Loucy (cell line): ENCODE measurements around the gene TNIP2.
A peak's percentile ranks its signal among the peaks of the same experiment; 100 is the strongest.

ENCODE experiments used
- H2AFZ ChIP-seq: fragments of 200-600 bp; sonication (generic); 2 replicates; pipeline ENCODE4 v1.6.0; 2016; ENCODE audit warnings: antibody characterized with exemption, mild to moderate bottlenecking, low read length, moderate library complexity
- H3F3A ChIP-seq: fragments of 200-600 bp; 2 replicates; pipeline ENCODE4 v1.6.0; 2016; ENCODE audit warnings: antibody characterized with exemption, low read depth, mild to moderate bottlenecking
- H3K27me3 ChIP-seq: fragments of 200-600 bp; sonication (generic); 2 replicates; pipeline ENCODE4 v1.6.1; 2014; ENCODE audit warnings: low read length, mild to moderate bottlenecking; ENCODE audit not compliant: insufficient read depth, poor library complexity, severe bottlenecking
- H3K36me3 ChIP-seq: fragments of 200-600 bp; sonication (generic); 2 replicates; pipeline ENCODE4 v1.6.1; 2016; ENCODE audit warnings: low read length; ENCODE audit not compliant: insufficient read depth
- H3K4me1 ChIP-seq: fragments of 200-600 bp; sonication (generic); 2 replicates; pipeline ENCODE4 v1.5.1; 2014; ENCODE audit warnings: low read length, mild to moderate bottlenecking; ENCODE audit not compliant: insufficient read depth, poor library complexity, severe bottlenecking
- H3K4me2 ChIP-seq: fragments of 200-600 bp; sonication (generic); 2 replicates; pipeline ENCODE4 v1.6.0; 2014; ENCODE audit warnings: antibody characterized with exemption, low read length, low read depth, mild to moderate bottlenecking; ENCODE audit not compliant: poor library complexity, severe bottlenecking
- H3K4me3 ChIP-seq: fragments of 200-600 bp; sonication (generic); 2 replicates; pipeline ENCODE4 v1.5.1; 2014; ENCODE audit warnings: low read length, mild to moderate bottlenecking, mixed read lengths; ENCODE audit not compliant: poor library complexity, severe bottlenecking
- H3K79me2 ChIP-seq: fragments of 200-600 bp; sonication (generic); 2 replicates; pipeline ENCODE4 v1.6.1; 2014; ENCODE audit warnings: low read length; ENCODE audit not compliant: insufficient read depth
- H3K9ac ChIP-seq: fragments of 200-600 bp; sonication (generic); 2 replicates; pipeline ENCODE4 v1.6.0; 2014; ENCODE audit warnings: mild to moderate bottlenecking, low read depth, low read length, moderate library complexity; ENCODE audit not compliant: poor library complexity, severe bottlenecking
- H3K9me2 ChIP-seq: fragments of 200-600 bp; sonication (generic); replicated peaks from 2 replicates; pipeline ENCODE4 v1.6.1; 2016; ENCODE audit warnings: low read depth, low read length, mixed read lengths
- H3K9me3 ChIP-seq: fragments of 200-600 bp; sonication (generic); 2 replicates; pipeline ENCODE4 v1.6.1; 2014; ENCODE audit warnings: mild to moderate bottlenecking, antibody characterized with exemption, low read length, low read depth; ENCODE audit not compliant: insufficient read depth
- H4K20me1 ChIP-seq: fragments of 200-600 bp; sonication (generic); 2 replicates; pipeline ENCODE4 v1.6.0; 2014; ENCODE audit warnings: antibody characterized with exemption, low read length, mild to moderate bottlenecking; ENCODE audit not compliant: insufficient read depth, poor library complexity, severe bottlenecking
- CTCF ChIP-seq: fragments of 200-600 bp; sonication (generic); conservative IDR thresholded peaks from 2 replicates; pipeline ENCODE4 v1.5.1; 2014; ENCODE audit warnings: mild to moderate bottlenecking, antibody characterized with exemption, low read length
- EZH2phosphoT487 ChIP-seq: fragments of 200-600 bp; IDR thresholded peaks from 2 replicates; pipeline ENCODE4 v1.6.1; 2018; ENCODE audit warnings: antibody characterized with exemption, mild to moderate bottlenecking, moderate library complexity, borderline replicate concordance

TNIP2 gene

GRCh38 chr4:2803624-2804448 is 47.7 kb upstream of the TNIP2 start:
- H3K9ac ChIP-seq, result no peak overlapping the region
- TF ChIP-seq EZH2phosphoT487 (no peak), CTCF (no peak)
- peaks cover 34% of the 10 kb centered on the region for H3K4me1 ChIP-seq
- H3K27me3 ChIP-seq, result no peaks in the 10 kb centered on the region
- no peaks in the 10 kb centered on the region for H3K9me2 ChIP-seq
- H3F3A ChIP-seq, result no peaks in the 10 kb centered on the region
- no peak overlapping the region for H3K4me3 ChIP-seq
- no peaks in the 10 kb centered on the region for H3K79me2 ChIP-seq
- H4K20me1 ChIP-seq, result no peaks in the 10 kb centered on the region
- no peak overlapping the region for H2AFZ ChIP-seq
- H3K36me3 ChIP-seq, result no peaks in the 10 kb centered on the region
- H3K9me3 ChIP-seq, result no peaks in the 10 kb centered on the region
- H3K4me2 ChIP-seq, result no peak overlapping the region

GRCh38 chr4:2802618-2803531 is 46.7 kb upstream of the TNIP2 start:
- Histone ChIP-seq H3K9me2 (no peaks in the 10 kb centered on the region), H2AFZ (no peak overlapping the region), H3K9me3 (no peaks in the 10 kb centered on the region), H3K9ac (no peak overlapping the region), H3K4me2 (no peak overlapping the region), H3K36me3 (no peaks in the 10 kb centered on the region), H3K27me3 (no peaks in the 10 kb centered on the region), H3F3A (no peaks in the 10 kb centered on the region), H4K20me1 (no peaks in the 10 kb centered on the region), H3K79me2 (no peaks in the 10 kb centered on the region), H3K4me3 (no peak overlapping the region), H3K4me1 (peaks cover 44% of the 10 kb centered on the region)
- TF ChIP-seq EZH2phosphoT487, result no peak
- TF ChIP-seq CTCF, result no peak

GRCh38 chr4:2800691-2801596 is 44.8 kb upstream of the TNIP2 start:
- H4K20me1 ChIP-seq, result no peaks in the 10 kb centered on the region
- H3K4me2 ChIP-seq, result peak overlapping the region; percentile 70
- H3K9me3 ChIP-seq, result no peaks in the 10 kb centered on the region
- no peaks in the 10 kb centered on the region for H3K79me2 ChIP-seq
- H3K36me3 ChIP-seq, result no peaks in the 10 kb centered on the region
- TF ChIP-seq EZH2phosphoT487 (no peak), CTCF (no peak)
- H3K9ac ChIP-seq, result peak overlapping the region; percentile 57
- H3K27me3 ChIP-seq, result no peaks in the 10 kb centered on the region
- no peaks in the 10 kb centered on the region for H3K9me2 ChIP-seq
- H3K4me1 ChIP-seq, result peaks cover 46% of the 10 kb centered on the region
- no peak overlapping the region for H3K4me3 ChIP-seq
- no peak overlapping the region for H2AFZ ChIP-seq
- no peaks in the 10 kb centered on the region for H3F3A ChIP-seq
